Measurements from ENCODE around the gene GBGT1. TPM values are rescaled to one million over a fixed set of nuclear protein-coding genes. Genes with fewer than 3 reads are reported as not detected.

The GBGT1 gene
- total RNA-seq, 1 donor from 2014 or later: 32.8 TPM

DNA sequence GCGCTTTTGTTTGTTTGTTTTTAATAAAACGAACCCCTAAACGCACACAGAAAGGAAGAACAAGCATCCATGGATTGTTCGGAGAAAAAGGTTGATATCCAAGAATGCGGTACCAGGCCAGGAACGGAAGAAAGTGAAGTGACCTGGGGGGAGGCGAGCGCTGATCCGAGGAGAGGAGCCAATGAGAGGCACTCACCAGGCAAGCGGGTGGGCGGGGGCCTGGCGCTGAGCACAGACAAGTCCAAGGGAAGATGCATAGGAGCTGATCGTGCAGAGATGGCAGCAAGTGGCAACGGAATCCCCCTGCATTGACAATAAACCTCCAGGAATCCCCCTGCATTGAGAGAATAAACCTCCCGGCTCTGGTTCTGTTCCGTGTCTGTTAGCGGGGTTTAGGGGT, 36.9 kb upstream of the GBGT1 start:
- Mint-ChIP-seq H3K36me3 (no peaks in the 10 kb centered on the region), H3K4me1 (peaks cover 2% of the 10 kb centered on the region), H3K27ac (no peak overlapping the region), H3K27me3 (ENCODE audit: low read depth) (peaks cover 32% of the 10 kb centered on the region), H3K4me3 (no peak overlapping the region), H3K9me3 (no peaks in the 10 kb centered on the region)
- DNase-seq (ENCODE audit: low spot score in 2 of 2, unreplicated experiment in 2 of 2): no peak
- TF ChIP-seq, protein P1, sequence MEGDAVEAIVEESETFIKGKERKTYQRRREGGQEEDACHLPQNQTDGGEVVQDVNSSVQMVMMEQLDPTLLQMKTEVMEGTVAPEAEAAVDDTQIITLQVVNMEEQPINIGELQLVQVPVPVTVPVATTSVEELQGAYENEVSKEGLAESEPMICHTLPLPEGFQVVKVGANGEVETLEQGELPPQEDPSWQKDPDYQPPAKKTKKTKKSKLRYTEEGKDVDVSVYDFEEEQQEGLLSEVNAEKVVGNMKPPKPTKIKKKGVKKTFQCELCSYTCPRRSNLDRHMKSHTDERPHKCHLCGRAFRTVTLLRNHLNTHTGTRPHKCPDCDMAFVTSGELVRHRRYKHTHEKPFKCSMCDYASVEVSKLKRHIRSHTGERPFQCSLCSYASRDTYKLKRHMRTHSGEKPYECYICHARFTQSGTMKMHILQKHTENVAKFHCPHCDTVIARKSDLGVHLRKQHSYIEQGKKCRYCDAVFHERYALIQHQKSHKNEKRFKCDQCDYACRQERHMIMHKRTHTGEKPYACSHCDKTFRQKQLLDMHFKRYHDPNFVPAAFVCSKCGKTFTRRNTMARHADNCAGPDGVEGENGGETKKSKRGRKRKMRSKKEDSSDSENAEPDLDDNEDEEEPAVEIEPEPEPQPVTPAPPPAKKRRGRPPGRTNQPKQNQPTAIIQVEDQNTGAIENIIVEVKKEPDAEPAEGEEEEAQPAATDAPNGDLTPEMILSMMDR (IDR thresholded peaks at IDR 0.05; ENCODE audit: unreplicated experiment): no peak

DNA sequence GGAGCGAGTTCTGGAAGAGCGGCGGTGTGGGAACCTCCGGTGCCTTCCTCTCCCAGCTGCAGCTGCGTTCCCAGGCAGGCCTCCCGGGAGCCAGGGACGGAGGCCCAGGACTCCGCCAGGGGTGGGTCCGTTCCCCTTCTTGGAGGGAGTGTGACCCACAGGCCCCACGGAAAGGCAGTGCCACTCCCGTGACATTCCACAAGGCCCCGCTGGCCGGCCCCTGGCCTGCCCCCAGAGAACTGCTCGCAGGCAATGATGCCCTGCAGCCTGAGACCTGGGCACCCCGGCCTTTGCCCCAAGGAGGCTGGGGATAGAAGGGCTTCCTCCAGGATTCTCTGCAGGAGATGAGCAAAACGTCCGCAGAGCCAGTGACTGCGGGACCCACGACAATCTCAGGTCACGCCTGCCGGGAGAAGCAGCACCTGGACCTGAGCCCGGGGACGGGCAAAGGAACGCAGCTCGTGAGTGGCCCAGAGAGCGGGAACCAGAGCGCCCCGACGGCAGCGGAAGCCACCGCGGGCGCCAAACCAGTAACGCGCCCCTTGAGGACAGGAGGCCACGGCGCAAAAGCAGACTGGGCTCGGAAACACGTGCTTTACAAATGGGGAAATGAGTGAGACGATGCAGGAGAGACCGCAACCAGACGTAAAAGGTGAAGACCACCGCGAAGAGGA, 36.1 kb upstream of the GBGT1 start:
- Mint-ChIP-seq H3K36me3 (no peaks in the 10 kb centered on the region), H3K27ac (no peak overlapping the region), H3K9me3 (peaks cover 6% of the 10 kb centered on the region), H3K4me3 (no peak overlapping the region), H3K4me1 (peaks cover 2% of the 10 kb centered on the region), H3K27me3 (ENCODE audit: low read depth) (peaks cover 33% of the 10 kb centered on the region)
- TF ChIP-seq, protein P1 (IDR thresholded peaks at IDR 0.05; ENCODE audit: unreplicated experiment): no peak
- DNase-seq (ENCODE audit: low spot score in 2 of 2, unreplicated experiment in 2 of 2): no peak

DNA sequence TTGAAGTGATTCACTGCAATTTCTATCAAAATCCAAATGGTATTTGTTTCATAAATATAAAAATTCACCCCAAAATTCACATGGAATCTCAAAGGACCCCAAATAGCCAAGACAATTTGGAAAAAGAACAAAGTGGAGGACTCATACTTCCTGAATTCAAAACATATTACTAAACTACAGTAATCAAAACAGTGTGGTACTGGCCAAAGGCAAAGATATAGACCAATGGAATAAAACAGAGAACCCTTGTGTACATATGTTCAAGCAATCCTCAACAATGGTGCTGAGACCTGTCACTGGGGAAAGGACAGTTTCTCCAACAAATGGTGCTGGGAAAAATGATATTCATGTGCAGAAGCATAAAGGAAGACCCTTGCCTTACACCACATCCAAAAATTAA, 31.3 kb upstream of the GBGT1 start:
- H3K4me3 Mint-ChIP-seq: no peak overlapping the region
- no peaks in the 10 kb centered on the region for H3K4me1 Mint-ChIP-seq
- H3K36me3 Mint-ChIP-seq: no peaks in the 10 kb centered on the region
- TF ChIP-seq, protein P1 (IDR thresholded peaks at IDR 0.05; ENCODE audit: unreplicated experiment): no peak
- no peak overlapping the region for H3K27ac Mint-ChIP-seq
- H3K9me3 Mint-ChIP-seq: peaks cover 6% of the 10 kb centered on the region
- H3K27me3 Mint-ChIP-seq (ENCODE audit: low read depth): peaks cover 27% of the 10 kb centered on the region
- no peak for DNase-seq (ENCODE audit: low spot score in 2 of 2, unreplicated experiment in 2 of 2)

DNA sequence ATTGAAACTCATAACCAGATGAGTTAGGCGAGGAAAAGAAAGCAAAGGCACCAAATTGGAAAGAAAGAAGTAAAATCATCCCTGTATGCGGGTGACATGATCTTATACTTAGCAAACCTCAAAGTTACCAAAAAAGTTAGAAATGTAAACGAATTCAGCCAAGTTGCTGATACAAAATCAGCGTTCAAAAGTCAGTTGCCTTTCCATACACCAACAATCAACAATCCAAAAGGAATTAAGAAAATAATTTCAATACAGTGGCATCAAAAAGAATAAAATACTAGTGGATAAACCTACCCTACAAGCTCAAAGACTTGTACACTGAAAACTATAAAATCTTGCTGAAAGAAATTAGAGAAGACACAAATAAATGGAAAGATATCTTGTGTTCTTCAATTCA, 30.9 kb upstream of the GBGT1 start:
- Mint-ChIP-seq H3K4me1 (no peaks in the 10 kb centered on the region), H3K36me3 (no peaks in the 10 kb centered on the region), H3K27me3 (ENCODE audit: low read depth) (peaks cover 25% of the 10 kb centered on the region), H3K4me3 (no peak overlapping the region), H3K9me3 (peaks cover 6% of the 10 kb centered on the region), H3K27ac (no peak overlapping the region)
- TF ChIP-seq, protein P1 (IDR thresholded peaks at IDR 0.05; ENCODE audit: unreplicated experiment): no peak
- no peak for DNase-seq (ENCODE audit: low spot score in 2 of 2, unreplicated experiment in 2 of 2)

DNA sequence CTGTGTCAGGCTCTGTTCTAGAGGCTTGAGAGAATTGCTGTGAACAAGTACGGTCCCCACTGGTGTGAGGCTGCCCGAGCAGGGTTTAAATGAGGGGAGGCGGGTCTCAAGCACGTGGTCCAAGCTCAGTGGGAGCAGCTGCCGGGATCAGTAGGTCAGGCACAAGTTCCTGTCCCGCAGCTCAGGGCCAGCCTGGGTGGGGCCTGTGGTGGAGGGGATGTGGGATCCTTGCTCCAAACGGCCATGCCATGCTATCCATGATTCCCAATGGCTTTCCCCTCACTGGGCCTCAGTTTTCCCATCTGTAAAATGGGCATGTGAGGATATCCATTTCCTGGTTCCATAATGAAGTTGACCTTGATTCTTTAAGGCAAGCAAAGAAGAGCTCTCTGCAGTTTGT, 28.3 kb upstream of the GBGT1 start:
- Mint-ChIP-seq H3K4me1 (no peaks in the 10 kb centered on the region), H3K27me3 (ENCODE audit: low read depth) (peaks cover 42% of the 10 kb centered on the region), H3K36me3 (no peaks in the 10 kb centered on the region), H3K9me3 (peaks cover 6% of the 10 kb centered on the region), H3K27ac (no peak overlapping the region), H3K4me3 (no peak overlapping the region)
- TF ChIP-seq, protein P1 (IDR thresholded peaks at IDR 0.05; ENCODE audit: unreplicated experiment): no peak
- DNase-seq (ENCODE audit: low spot score in 2 of 2, unreplicated experiment in 2 of 2): no peak

All from mesothelial cell of epicardium (in vitro differentiated cells).